Inflammatory macrophage treated with lipopolysaccharide for 4 hours (primary cell): Measurements from ENCODE around the gene CTDP1.

Source experiments
- DNase-seq: peaks from one replicate; pipeline ENCODE4 v3.0.0-alpha.2; 2020

CTDP1 gene

DNA sequence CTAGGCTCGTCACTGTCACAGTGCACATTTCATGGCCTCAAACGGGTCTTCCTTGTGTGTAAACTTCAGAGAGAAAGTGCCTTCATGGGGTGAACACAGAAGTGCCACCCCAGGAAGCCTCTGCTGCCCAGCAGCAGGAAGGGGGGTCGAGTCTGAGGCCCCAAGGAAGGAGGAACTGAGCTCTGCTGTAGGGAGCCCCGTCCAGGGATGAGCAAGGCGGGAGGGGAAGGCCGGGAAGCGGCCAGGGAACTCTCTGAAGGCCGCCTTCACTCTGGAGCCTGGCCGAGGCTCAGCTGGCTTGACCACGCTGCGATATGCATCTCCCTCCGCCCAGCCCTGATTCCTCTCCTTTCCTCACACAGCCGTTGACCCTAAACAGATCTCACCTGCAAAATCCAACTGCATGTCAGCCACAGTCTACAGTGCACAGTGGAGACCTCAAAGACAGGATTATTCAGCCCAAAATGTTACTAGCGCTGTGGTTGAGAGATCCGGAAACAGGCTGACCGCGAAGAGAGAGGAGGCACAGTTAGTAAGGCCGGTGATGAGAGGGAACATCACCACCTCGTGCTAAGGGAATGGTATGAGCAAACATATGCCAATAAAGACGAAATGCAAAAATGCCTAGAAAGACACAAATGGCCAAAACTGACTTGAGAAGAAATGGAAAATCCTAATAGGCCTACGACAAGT lies 34.2 kb upstream of the CTDP1 start:
- DNase-seq, result peak; percentile 41

DNA sequence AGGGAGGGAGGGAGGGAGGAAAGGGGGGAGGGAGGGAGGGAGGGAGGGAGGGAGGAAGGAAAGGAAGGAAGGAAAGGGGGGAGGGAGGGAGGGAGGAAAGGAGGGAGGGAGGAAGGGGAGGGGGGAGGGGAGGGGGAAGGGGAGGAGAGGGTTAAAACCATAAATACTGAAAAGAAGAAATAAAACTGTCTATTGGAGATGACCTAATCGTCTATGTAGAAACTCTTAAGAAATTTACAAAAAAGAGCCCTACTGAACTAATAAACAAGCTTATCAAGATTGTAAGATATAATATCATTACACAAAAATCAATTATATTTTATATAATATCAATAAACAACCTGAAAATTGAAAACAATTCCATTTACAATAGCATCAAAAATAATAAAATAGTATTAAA lies 32.3 kb upstream of the CTDP1 start:
- peak; percentile 39 for DNase-seq

DNA sequence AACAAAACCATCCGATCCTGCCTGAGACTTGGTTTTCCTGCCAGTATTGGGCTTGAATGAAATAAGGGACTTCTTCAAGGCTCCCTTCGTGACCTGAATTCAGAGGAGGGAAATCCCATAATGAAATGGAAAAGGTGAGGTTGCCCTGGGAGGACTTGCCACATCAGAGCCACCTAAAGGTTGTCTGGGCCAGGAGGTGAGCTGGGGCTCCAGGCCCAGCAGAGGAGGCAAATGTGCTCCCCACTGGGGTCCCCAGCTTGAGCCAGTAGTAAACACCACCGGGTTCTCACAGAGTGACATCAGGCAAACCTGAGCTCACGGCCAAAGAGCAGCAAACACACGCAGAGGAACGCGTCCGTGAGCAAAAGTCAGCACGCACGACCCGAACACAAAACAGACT lies 28.6 kb upstream of the CTDP1 start:
- DNase-seq, result no peak

DNA sequence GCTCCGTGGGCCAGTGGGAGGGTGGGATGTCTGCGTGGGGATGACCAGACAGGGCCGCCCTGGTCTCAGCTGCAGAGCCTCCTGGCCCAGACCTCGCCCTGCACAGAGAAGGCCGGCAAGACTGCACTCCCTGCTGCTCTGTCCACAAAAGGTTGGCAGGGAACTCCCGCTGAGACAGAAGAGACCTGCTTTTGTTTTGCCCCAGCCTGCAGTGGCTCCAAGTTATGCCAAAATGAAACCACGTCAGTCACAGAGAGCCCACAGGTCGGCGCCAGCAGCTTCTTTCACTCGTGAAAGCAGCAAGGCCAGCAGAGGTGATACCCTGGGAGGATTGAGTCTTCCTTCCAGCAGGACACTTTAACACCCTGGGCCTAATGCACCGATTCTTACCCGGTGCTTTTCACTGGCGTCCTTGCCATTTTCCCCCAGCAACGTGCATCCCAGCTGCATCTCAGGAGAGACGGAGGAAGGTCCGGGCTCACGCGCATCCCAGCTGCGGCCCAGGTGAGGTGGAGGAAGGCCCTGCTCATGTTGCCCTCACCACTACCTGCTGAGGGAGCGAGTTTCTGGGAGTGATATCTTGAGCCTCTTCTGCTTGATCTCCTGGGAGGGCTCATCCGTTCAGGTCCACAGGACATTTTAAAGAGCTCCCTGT lies 22.1 kb upstream of the CTDP1 start:
- no peak for DNase-seq

DNA sequence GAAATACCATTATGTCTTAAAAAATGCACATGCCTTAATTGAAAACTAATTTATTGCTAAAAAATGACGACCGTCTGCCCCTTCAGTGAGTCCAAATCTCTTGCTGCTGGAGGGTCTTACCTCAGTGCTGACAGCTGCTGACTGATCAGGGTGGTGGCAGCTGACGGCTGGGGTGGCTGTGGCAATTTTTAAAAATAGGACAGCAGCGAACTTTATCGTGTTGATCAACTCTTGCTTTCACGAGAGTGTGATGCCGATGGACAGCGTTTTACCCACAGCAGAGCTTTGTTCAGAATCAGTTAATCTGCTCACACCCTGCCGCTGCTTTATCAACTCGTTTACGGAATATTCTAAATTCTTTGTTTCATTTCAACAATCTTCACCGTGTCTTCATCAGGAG lies 21.2 kb upstream of the CTDP1 start:
- no peak for DNase-seq

DNA sequence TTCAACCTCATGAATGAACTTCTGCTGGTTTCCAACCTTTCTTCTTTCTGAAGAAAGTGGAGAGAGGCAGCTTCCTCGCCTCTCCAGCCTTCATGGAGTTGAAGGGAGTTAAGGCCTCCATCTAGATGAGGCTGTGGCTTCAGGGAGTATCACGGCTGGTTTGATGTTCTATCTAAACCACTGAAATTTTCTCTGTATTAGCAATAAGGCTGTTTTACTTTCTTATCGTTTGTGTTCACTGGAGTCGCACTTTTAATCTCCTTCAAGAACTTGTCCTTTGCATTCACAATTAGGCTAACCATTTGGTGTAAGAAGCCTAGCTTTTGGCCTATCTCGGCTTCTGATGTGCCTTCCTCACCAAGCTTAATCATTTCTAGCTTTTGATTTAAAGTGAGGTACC lies 19.9 kb upstream of the CTDP1 start:
- DNase-seq, result no peak

DNA sequence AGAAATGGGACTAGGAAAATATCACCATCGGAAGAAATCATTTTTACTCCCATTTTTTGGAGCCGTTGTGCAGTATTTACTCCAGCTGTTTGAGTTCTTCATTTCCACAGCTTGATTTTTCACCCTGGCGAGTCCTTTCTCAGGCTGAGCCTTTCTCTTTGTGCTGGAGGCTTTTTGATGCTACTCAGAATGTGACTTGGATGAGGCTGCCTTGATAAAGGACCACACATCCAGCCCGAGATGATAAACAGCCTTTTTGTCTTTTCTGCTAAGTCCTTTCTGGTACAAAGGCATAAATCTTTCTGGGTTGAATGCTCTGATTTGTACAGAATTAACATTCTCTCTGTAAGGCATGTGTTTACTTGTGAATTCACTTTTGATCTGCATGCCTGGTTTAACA lies 17.6 kb upstream of the CTDP1 start:
- no peak for DNase-seq

DNA sequence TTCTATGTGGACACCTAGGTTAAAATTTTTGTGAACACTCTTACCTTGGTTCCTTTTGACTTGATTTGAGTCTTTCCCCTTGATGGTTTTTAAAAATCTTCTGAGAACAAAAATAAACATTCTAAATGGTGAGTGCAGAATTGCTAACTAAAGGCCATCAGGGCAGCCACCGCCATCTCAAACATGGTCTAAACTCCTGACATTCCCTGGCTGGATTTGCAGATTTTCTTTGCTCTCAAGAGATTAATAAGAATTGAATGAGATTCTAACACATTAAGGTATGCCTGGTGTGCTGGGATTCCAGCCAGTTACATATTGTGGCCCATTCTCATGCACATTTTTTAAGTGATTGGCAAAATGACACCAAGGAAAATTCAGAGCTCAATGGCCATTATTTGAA lies 17.2 kb upstream of the CTDP1 start:
- DNase-seq, result no peak

DNA sequence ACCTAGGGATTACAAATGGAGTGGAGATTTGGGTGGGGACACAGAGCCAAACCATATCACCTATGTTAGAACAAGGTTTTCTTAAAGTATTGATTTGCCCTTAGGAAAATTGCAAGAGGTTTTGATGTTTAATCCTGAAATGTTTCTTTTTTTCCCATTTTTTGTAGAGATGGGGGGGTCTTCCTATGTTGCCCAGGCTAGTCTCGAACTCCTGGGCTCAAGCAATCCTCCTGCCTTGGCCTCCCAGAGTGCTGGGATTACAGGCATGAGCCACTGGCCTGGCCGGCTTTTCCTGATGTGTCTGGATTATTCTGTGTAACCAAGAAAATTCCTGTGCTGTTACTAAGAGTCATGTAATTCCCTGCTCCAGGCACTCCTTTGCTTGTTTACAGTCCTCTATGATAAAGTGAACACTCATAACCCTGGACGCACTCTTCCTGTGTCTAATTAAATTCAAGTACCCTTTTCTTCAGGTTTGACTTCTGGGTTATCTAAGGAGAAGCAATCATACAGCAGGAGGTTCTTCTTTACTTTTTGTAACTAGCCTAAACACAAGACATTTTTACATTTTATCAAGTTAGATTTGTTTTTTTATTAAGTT lies 15.0 kb upstream of the CTDP1 start:
- DNase-seq, result no peak

DNA sequence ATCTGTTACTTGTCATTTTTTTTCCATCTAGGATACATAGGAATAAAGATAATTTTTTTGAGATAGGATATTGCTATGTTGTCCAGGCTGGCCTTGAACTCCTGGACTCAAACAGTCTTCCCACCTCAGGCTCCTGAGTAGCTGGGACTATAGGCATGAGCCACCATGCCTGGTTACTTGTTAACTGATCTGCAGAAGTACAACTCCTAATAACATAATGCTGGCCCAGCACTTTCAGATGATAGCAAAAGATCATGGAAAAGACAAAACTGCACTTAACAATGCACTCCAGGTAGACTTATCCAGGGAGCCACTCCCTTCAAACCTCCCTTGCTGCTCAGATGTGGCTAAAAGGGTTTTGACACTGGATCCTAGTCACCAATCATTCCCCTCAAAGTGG lies 11.4 kb upstream of the CTDP1 start:
- no peak for DNase-seq

DNA sequence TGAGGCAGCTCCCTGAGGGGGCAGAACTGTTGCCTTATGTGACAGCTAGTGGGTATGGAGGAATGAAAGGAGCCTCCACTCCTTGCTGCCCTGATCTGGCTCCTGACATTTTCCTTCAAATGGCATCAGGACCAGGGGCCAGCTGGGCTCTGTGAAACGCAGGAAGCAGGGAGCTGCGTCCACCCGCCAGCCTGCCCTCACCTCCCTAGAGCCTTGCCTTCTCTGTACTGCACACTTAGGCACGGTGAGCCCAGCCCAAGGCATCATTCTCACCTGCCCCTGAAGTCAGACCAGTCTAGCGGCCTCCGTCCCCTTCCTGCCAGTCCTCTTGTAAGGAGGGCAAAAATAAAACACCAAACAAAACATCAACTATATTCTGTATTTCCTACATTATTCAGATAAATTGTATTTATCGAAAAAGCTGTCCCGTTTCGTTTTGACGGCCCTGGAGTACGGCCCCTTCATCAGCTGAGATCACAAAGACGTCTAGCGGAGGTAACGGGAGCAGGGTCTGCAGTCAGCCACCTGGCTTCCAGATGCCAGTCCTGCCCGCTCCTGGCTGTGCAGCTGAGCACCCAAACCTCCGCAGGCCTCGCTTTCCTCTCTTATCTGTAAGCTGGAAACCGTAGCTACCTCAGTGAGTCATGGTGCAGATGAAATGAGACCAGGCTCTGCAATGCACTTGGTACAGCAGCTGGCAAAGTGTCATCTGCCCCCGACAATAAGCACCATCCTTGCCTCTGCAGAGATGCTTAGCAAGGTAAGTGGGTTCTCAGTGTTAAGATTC lies 6.9 kb upstream of the CTDP1 start:
- no peak for DNase-seq

DNA sequence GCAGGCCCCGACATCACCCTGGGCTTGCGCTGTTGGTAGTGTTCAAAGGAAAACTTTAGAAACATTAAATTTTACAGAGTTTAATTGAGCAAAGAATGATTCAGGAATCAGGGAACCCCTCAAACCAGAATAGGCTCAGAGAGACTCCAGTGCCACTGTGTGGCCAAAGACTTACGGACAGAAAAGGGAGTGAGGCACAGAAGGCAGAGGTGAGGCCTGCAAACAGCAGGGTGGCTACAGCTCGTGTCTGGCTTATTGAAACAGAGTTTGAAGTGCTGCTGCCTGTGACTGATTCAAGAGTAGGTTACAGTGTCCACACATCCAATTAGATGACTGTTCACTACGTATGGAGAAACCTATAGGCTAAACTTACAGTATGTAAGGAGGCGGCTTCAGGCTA lies 2.4 kb upstream of the CTDP1 start:
- DNase-seq, result no peak

DNA sequence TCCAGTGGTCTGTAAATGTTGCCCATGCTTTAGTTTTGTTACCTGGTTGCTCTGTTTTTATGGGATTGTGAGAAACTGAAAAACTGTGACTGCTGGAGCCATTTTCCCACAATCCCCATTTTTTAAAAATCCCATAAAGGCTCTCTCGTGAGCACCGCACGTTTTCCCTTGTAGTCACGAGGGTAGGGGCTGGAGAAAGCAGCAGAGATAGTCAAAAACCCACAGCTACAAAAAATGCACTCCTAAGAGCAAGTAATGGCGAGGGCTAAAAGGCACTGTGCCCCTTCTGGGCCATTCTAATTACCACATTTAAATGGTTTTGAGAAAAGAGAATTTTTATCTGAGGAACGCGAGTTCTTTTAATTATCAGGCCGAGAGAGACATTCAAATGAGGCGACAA lies 1.8 kb upstream of the CTDP1 start:
- DNase-seq, result no peak

DNA sequence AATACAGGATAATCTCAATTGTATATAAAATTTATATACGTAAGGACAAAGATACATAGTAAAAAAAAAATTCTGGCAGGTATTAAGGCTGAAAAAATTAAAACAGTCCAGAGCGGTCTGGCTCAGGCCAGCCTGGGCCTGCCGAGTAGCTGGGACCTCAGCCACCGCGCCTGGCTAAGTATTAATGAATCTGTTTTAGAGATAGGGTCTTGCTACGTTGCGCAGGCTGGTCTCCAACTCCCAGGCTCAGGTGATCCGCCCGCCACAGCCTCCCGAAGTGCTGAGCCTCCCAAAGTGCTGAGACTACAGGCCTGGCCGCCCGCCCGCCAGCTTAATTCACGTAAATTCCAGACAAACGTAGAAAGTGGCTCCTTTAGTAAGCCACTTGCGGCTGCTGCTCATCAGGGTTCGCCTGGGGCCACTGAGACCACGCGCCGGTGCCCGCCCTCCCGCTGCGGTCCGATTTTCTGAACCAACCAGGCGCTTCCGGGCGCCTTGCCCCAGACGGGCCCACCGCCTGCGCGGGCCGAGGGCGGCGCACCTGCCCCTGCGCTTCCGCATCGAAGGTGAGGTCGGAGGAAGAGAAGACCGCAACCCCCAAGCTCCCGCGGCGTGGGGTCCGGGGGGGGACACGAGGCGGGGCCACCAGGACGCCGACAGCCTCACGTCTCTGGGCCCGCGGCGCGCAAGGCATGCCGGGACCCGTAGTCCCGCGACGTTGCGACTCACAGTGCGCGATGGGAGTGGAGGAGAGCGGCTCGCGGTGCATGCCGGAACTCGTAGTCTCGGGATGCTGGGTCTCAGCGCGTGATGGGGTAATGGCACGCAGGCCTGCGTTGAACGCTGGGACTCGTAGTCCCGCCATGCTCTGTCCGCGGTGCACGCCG lies 695 bp upstream of the CTDP1 start:
- peak; percentile 99 for DNase-seq

DNA sequence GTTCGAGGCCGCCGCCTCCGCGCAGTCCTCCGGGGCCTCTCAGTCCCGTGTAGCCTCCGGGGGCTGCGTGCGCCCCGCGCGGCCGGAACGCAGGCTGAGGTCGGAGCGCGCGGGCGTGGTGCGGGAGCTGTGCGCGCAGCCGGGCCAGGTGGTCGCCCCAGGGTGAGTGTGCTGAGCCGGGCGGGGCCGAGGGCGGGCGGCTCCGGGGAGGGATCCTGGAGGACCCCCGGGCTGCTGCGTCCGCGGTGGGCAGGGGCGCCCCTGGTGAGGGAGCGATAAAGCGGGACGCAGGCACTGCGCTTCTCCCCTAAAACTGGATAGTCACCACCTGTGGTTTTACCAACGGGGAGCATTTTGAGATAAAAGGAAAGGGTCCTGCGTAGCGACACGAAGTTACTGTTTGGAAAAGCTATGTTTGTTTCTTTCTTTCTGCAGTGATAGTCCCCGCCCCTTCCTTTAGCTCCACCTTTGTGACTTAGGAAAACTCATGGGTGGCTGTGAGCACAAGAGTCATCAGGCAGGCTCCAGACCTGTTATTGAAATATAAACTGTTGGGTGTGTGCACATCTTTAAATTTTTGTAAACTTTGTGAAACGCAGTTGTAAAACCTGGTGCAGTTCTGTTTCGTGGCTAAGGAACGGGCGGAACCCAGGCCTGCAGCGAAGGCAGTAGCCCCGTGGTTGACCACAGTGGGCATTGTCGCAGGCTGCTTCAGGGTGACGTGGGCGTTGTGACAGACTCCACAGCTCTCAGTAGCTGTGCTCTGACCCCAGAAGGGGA lies 687 bp downstream of the CTDP1 start:
- DNase-seq, result peak; percentile 64

DNA sequence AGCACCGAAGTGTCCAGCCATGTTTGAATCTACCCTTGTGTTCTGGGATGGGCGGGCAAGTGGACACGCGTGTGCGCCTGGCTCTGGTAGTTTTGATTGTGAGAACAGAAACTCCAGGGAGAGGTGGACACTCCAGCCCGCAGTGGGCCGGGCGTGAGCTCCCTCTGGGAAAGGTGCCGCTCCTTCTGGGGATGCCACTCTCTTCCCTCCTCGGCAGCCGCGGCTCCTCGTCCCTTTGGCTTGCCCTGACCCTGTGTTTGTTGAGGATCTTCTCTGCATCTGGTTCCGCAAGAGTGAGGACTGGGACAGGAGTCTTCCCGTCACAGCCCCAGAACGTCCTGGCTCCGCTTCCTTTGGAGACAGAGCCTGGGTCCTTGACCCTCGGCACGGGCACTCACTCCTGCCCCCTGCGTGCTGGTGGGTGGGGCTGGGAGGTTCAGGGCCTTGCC lies 1.3 kb downstream of the CTDP1 start:
- DNase-seq, result no peak

DNA sequence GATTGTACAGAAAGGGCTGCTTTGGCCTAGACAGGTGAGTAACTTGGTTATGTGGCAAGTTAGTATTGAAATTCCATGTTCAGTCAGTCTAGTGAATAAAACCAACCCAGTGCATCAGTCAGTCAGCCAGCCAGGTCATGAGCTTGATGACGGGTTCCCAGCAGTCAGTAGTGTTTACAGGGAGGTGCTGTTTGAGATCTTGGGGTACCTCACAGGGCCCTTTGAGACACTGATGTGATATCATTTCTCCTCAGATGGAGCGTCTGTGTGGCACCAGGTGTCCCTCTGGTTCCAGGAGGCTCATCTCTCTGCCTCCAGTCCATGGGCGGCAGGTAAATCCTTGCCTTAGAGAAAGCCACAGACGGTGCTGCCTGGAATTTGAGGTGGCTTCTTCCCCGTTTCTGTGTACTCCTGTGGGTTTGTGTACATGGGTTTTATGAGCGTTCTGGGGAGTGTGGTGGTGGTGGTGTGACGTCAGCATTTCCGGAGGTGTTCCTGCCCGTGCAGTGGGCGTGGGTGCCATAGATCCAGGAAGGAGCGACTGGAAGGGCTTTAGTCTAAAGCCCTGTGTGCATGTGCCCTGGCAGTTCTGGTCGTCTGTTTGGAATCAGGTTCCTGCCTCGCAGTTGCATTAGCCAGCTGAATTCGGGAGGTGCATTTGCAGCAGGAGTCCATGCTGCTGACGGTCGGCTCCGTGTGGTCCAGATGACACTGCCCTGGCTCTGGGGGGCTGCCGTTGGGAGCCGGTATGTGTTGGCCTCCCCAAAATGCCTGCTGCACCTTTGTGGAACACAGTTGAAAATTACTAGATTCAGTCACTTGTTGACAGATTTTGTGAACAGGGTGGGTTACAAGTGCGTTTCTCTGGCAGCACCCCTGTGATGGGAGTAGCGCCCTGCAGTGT lies 2.1 kb downstream of the CTDP1 start:
- DNase-seq, result peak; percentile 68

DNA sequence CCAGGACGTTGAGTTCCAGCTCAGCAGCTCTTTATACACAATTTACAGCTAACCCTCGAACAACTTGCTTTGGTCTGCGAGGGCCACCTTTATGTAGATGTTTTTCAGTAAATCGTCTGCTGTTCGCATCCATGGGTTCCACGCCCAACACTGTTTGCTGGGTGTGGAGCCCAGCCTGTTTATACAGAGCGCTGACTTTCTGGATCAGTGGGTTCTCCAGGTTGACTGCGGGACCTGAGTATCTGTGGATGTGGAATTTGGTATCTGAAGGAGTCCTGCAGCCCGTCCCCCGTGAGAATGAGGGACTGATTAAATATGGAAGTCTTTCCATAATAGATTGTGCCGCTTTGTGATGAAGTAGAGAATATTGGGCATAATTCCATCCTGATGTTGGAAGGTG lies 2.9 kb downstream of the CTDP1 start:
- DNase-seq, result no peak

DNA sequence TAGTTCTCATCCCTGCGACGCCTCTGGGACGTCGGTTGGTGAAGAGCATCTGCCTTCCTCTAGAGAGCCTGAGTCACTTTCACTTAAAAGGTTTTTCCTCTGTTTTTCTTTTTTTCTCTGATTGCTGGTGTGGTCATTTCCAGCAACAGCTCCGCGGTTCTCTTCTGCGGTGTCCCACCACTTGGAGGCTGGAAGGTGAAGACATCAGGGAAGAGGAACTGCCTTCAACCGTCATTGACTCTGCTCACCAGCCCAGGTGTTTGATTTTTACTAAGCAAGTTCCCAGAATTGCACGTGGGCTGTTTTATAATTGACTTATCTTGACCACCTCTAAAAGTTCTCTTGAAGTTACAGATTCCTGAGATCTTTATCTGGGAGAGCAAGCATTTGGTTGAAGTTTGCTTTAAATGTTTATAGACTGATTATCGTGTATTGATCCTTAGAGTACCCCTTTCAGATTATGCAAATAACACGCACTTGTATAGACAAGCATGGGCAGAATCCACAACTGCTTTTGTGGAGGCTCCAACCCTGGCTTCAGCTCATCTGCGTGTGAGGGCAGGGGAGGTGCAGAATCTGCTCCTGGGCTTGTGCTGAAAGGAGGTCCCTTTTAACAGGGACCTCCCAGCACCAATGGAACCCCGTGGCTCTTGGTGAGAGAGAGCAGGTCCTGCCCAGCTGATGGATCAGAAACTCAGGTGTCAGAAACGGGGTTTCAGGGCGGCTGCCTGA lies 3.5 kb downstream of the CTDP1 start:
- DNase-seq, result peak; percentile 48
